IMR-90 (cell line): Measurements from ENCODE around the gene COL5A1. TPM values are rescaled to one million over a fixed set of nuclear protein-coding genes. Genes with fewer than 3 reads are reported as not detected.

Experiments used
- ATAC-seq: fragments of 200-7000 bp; cut with Tn5 transposase; 2 replicates; pipeline ENCODE4 v1.9.1; 2020; ENCODE audit warnings: low read depth, mild to moderate bottlenecking, moderate library complexity
- BruUV-seq: library from RNA; stranded (reverse); fragments of 400-500 nt; replicated peaks from 2 replicates; lab custom pipeline; 2021; lab: Mats Ljungman, UMichigan
- CTCF ChIA-PET: fragments of 300-600 bp; formaldehyde crosslinking; extraction: SDS; loops from one replicate; lab custom pipeline; 2021; ENCODE audit warnings: antibody characterized with exemption; lab: Yijun Ruan, JAX
- POLR2A ChIA-PET: fragments of 300-600 bp; sonication (Branson Sonifier 250); formaldehyde crosslinking; loops from one replicate; lab custom pipeline; 2022; ENCODE audit warnings: antibody characterized with exemption; ENCODE audit not compliant: unreplicated experiment; lab: Charles Lee
- DNase-seq: peaks from one replicate; pipeline ENCODE4 v3.0.0; 2013
- H2AFZ ChIP-seq: replicated peaks from 2 replicates; pipeline ENCODE3; 2013; ENCODE audit warnings: low read length, mild to moderate bottlenecking; ENCODE audit not compliant: poor library complexity
- H2AK5ac ChIP-seq: 2 replicates; pipeline ENCODE4 v1.6.1; 2013; ENCODE audit warnings: low read depth, low read length, inconsistent platforms
- H2AK9ac ChIP-seq: replicated peaks from 2 replicates; pipeline ENCODE3; 2013; ENCODE audit warnings: mild to moderate bottlenecking, low read depth, low read length, moderate library complexity; ENCODE audit not compliant: poor library complexity
- H2BK120ac ChIP-seq: 2 replicates; pipeline ENCODE4 v1.6.1; 2013; ENCODE audit warnings: low read depth, low read length, inconsistent platforms
- H2BK15ac ChIP-seq: 3 replicates; pipeline ENCODE4 v1.6.1; 2013; ENCODE audit warnings: low read depth, low read length, inconsistent platforms
- H2BK20ac ChIP-seq: 2 replicates; pipeline ENCODE4 v1.6.1; 2013; ENCODE audit warnings: low read depth, mild to moderate bottlenecking, inconsistent platforms, low read length, moderate library complexity
- H2BK5ac ChIP-seq: 2 replicates; pipeline ENCODE4 v1.6.1; 2013; ENCODE audit warnings: mild to moderate bottlenecking, low read depth, low read length, inconsistent platforms; ENCODE audit not compliant: poor library complexity, severe bottlenecking
- H3K14ac ChIP-seq: replicated peaks from 2 replicates; pipeline ENCODE4 v1.6.1; 2013; ENCODE audit warnings: low read depth, low read length, inconsistent platforms
- H3K18ac ChIP-seq: 2 replicates; pipeline ENCODE4 v1.6.1; 2013; ENCODE audit warnings: low read depth, low read length, control low read depth
- H3K23ac ChIP-seq: 2 replicates; pipeline ENCODE4 v1.6.1; 2013; ENCODE audit warnings: low read depth, low read length, inconsistent platforms
- H3K27ac ChIP-seq: 2 replicates; pipeline ENCODE4 v1.5.1; 2013; ENCODE audit warnings: mild to moderate bottlenecking, control low read depth, low read length; ENCODE audit not compliant: insufficient read depth
- H3K27me3 ChIP-seq: 2 replicates; pipeline ENCODE4 v1.6.1; 2013; ENCODE audit warnings: low read length; ENCODE audit not compliant: control insufficient read depth, insufficient read depth
- H3K36me3 ChIP-seq: 2 replicates; pipeline ENCODE4 v1.6.1; 2013; ENCODE audit warnings: low read length, mixed read lengths; ENCODE audit not compliant: control insufficient read depth, insufficient read depth
- H3K4ac ChIP-seq: 2 replicates; pipeline ENCODE4 v1.6.1; 2013; ENCODE audit warnings: low read depth, low read length, inconsistent platforms
- H3K4me1 ChIP-seq: 2 replicates; pipeline ENCODE4 v1.6.1; 2013; ENCODE audit warnings: low read length, mixed read lengths; ENCODE audit not compliant: control insufficient read depth, insufficient read depth
- H3K4me2 ChIP-seq: 2 replicates; pipeline ENCODE4 v1.6.1; 2013; ENCODE audit warnings: low read depth, mild to moderate bottlenecking, control low read depth, low read length, moderate library complexity
- H3K4me3 ChIP-seq: 2 replicates; pipeline ENCODE4 v1.5.1; 2013; ENCODE audit warnings: low read depth, mild to moderate bottlenecking, control low read depth, low read length, moderate library complexity; ENCODE audit not compliant: insufficient read depth
- H3K56ac ChIP-seq: 2 replicates; pipeline ENCODE4 v1.6.1; 2013; ENCODE audit warnings: low read length, inconsistent platforms; ENCODE audit not compliant: insufficient read depth; ENCODE audit errors: extremely low read depth
- H3K79me1 ChIP-seq, 2 experiments: 2 replicates each; pipeline ENCODE4 v1.6.1; 2013; ENCODE audit warnings: low read length in 2 of 2, inconsistent platforms in 1 of 2, low read depth in 1 of 2
- H3K9ac ChIP-seq: 2 replicates; pipeline ENCODE4 v1.6.1; 2013; ENCODE audit warnings: low read depth, low read length, control low read depth
- H3K9me1 ChIP-seq: 2 replicates; pipeline ENCODE4 v1.6.1; 2013; ENCODE audit warnings: low read length, inconsistent platforms; ENCODE audit not compliant: insufficient read depth
- H3K9me3 ChIP-seq: 2 replicates; pipeline ENCODE4 v1.6.1; 2013; ENCODE audit warnings: low read length; ENCODE audit not compliant: control insufficient read depth, insufficient read depth
- H4K20me1 ChIP-seq: 2 replicates; pipeline ENCODE4 v1.6.1; 2013; ENCODE audit warnings: low read length, inconsistent platforms; ENCODE audit not compliant: insufficient read depth
- H4K5ac ChIP-seq: 2 replicates; pipeline ENCODE4 v1.6.1; 2013; ENCODE audit warnings: mild to moderate bottlenecking, low read depth, low read length, control low read depth
- H4K8ac ChIP-seq, 2 experiments: 2 replicates each; pipeline ENCODE4 v1.6.1; 2013; ENCODE audit warnings: low read depth in 2 of 2, low read length in 2 of 2, control low read depth in 1 of 2, inconsistent platforms in 1 of 2
- H4K91ac ChIP-seq: 2 replicates; pipeline ENCODE4 v1.6.1; 2013; ENCODE audit warnings: low read depth, low read length, inconsistent platforms; ENCODE audit not compliant: insufficient read depth
- CHD1 ChIP-seq: IDR thresholded peaks from 2 replicates; pipeline ENCODE4 v1.6.1; 2012; ENCODE audit warnings: low read depth, low read length, improper control_type of control experiment
- ELK1 ChIP-seq: fragments of 150-350 bp; IDR thresholded peaks from 2 replicates; pipeline ENCODE4 v1.6.1; 2016; ENCODE audit warnings: low read depth, mild to moderate bottlenecking, low read length, moderate library complexity, borderline replicate concordance
- MAFK ChIP-seq: IDR thresholded peaks from 2 replicates; pipeline ENCODE4 v1.6.1; 2012; ENCODE audit warnings: low read depth, low read length, improper control_type of control experiment
- MXI1 ChIP-seq: IDR thresholded peaks from 2 replicates; pipeline ENCODE4 v1.6.1; 2012; ENCODE audit warnings: low read depth, mild to moderate bottlenecking, low read length, moderate library complexity, borderline replicate concordance
- NFE2L2 ChIP-seq: fragments of 150-350 bp; IDR thresholded peaks from 2 replicates; pipeline ENCODE4 v1.6.1; 2016; ENCODE audit warnings: low read depth, mild to moderate bottlenecking, low read length
- RCOR1 ChIP-seq: IDR thresholded peaks from 2 replicates; pipeline ENCODE4 v1.6.1; 2012; ENCODE audit warnings: mild to moderate bottlenecking, low read length, improper control_type of control experiment; ENCODE audit not compliant: insufficient replicate concordance
- SMC3 ChIP-seq: fragments of 150-350 bp; IDR thresholded peaks from 2 replicates; pipeline ENCODE4 v1.6.1; 2016; ENCODE audit warnings: low read depth, mild to moderate bottlenecking, antibody characterized with exemption, low read length, moderate library complexity
- WGBS, 2 experiments: methylation state at CpG; one replicate each; pipeline versions ENCODE4 v1.1.5 to v1.1.7; 2013; ENCODE audit warnings: missing lambda C conversion rate in 2 of 2; ENCODE audit not compliant: insufficient read length in 1 of 2; ENCODE audit errors: extremely low coverage in 2 of 2; 5-methylcytosine and 5-hydroxymethylcytosine counted together
- dilution Hi-C: fragments of 300-500 bp; cut with HindIII; formaldehyde crosslinking; loops from one replicate; pipeline ENCODE4 v1.14.3; 2018; ENCODE audit warnings: low sequenced_read_pairs; ENCODE audit not compliant: unreplicated experiment
- in situ Hi-C: fragments of 300-500 bp; cut with MboI; formaldehyde crosslinking; loops from 3 replicates; pipeline ENCODE4 v1.14.3; 2019; ENCODE audit warnings: low sequenced_read_pairs, inconsistent platforms, mixed read lengths
- intact Hi-C: fragments of 100-400 bp; cut with micrococcal nuclease; formaldehyde crosslinking; loops from 2 replicates; pipeline ENCODE4 v1.10.0; 2022
- polyA plus RNA-seq, 3 experiments: library from polyadenylated mRNA; depleted of rRNA; stranded (reverse); fragments of >200 nt; gene quantifications; 2 replicates each; pipeline ENCODE4 v1.2.3, GENCODE V29; 2012; ENCODE audit warnings: low replicate concordance in 1 of 3
- total RNA-seq: library from RNA; depleted of rRNA; stranded (reverse); fragments of >200 nt; gene quantifications from 2 replicates; pipeline ENCODE4 v1.2.3, GENCODE V29; 2012

The COL5A1 gene
- total and polyA plus RNA-seq, 2 of the 4 experiments (the other 2 are of a cell fraction): 19.2 to 173 TPM

DNA sequence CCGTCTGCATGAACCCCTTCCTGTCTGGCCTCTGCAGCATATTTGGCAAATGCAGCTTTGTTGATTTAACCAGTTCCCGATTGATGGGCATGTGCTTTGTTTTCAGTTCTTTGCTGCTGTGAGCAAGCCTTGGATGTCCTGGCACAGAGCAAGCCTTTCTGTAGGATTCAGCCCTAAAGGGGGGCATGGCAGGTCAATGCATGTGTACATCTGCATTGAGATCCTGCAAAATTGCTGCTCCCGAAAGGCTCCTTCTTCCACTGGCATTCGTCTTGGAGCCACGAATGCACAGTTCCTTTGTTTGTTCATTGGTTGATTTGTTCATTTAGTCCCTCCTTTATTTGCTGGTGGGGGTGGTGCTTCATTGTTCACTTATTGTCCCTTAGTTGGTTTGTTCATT, 34.8 kb downstream of the COL5A1 start:
- WGBS, 2 experiments: 17% methylated on average over 1 of the region's 5 CpGs; no CpG with 5 or more reads in 1 of the 2 experiments

More for the DNA sequence above, 34.8 kb downstream of the COL5A1 start:
- Histone ChIP-seq H4K8ac (no peak overlapping the region), H4K91ac (no peak overlapping the region), H2BK5ac (no peak overlapping the region), H3K9me1 (peaks cover 52% of the 10 kb centered on the region), H3K4ac (no peak overlapping the region), H3K27me3 (no peaks in the 10 kb centered on the region), H3K18ac (no peak overlapping the region), H3K14ac (no peak overlapping the region), H3K79me1 (peaks cover 19 to 83% of the 10 kb centered on the region in 2 experiments; a peak in 3 of 4 replicates), H2BK20ac (no peak overlapping the region), H3K9ac (no peak overlapping the region), H3K56ac (no peak overlapping the region), H3K9me3 (peaks cover 4% of the 10 kb centered on the region; the same call in 1 of the 2 replicates), H2AFZ (no peak overlapping the region), H2AK9ac (no peak overlapping the region), H2BK15ac (no peak overlapping the region), H3K4me3 (no peak overlapping the region), H3K4me1 (peaks cover 35% of the 10 kb centered on the region), H3K23ac (0 out of 2 replicates have a peak overlapping the region, but pooled peaks have one; percentile 10), H3K4me2 (no peak overlapping the region), H4K5ac (no peak overlapping the region), H2AK5ac (no peak overlapping the region), H4K20me1 (peaks cover 89% of the 10 kb centered on the region), H3K36me3 (peaks cover 9% of the 10 kb centered on the region), H3K27ac (no peak overlapping the region), H2BK120ac (no peak overlapping the region)
- ATAC-seq (no peak), DNase-seq (no peak)
- ChIA-PET POLR2A (no interaction called here), CTCF (no interaction called here)
- dilution Hi-C loops: no loop called here
- TF ChIP-seq RCOR1 (no peak), MXI1 (no peak), ELK1 (no peak), NFE2L2 (no peak), MAFK (no peak), CHD1 (no peak), SMC3 (no peak)
- intact Hi-C loops: no loop called here
- in situ Hi-C loops: no loop called here
- no TSS peak for BruUV-seq
